Measurements from ENCODE around the gene SV2C.

DNA sequence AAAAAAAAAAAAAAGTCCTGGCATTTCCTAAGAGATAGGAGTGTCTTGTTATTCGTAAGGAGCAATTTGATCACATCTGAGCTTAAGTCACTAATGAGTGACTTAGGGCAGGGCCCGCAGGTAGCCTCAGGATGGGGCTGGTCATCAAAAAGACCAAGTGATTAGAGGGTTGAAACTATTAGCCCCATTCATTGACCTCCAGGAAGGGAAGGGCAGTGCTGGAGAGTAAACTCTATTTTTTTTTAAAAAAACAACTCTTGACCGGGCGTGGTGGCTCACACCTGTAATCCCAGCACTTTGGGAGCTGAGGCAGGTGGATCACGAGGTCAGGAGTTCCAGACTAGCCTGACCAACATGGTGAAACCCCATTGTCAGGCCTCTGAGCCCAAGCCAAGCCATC is 273.7 kb downstream of the SV2C start:
- TF ChIP-seq, protein P1, sequence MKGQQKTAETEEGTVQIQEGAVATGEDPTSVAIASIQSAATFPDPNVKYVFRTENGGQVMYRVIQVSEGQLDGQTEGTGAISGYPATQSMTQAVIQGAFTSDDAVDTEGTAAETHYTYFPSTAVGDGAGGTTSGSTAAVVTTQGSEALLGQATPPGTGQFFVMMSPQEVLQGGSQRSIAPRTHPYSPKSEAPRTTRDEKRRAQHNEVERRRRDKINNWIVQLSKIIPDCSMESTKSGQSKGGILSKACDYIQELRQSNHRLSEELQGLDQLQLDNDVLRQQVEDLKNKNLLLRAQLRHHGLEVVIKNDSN (CRISPR knock-in tag; IDR thresholded peaks at IDR 0.05): no peak
- TF ChIP-seq SP1 (CRISPR knock-in tag; conservative IDR thresholded peaks at IDR 0.05) (no peak), JUN (CRISPR knock-in tag; IDR thresholded peaks at IDR 0.05) (no peak), ZNF121 (CRISPR knock-in tag; IDR thresholded peaks at IDR 0.05) (no peak), ZNF232 (CRISPR knock-in tag; IDR thresholded peaks at IDR 0.05) (no peak), FOXJ3 (CRISPR knock-in tag; IDR thresholded peaks at IDR 0.05; ENCODE audit: borderline replicate concordance) (no peak)
- TF ChIP-seq, protein P2, sequence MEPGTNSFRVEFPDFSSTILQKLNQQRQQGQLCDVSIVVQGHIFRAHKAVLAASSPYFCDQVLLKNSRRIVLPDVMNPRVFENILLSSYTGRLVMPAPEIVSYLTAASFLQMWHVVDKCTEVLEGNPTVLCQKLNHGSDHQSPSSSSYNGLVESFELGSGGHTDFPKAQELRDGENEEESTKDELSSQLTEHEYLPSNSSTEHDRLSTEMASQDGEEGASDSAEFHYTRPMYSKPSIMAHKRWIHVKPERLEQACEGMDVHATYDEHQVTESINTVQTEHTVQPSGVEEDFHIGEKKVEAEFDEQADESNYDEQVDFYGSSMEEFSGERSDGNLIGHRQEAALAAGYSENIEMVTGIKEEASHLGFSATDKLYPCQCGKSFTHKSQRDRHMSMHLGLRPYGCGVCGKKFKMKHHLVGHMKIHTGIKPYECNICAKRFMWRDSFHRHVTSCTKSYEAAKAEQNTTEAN (CRISPR knock-in tag; IDR thresholded peaks at IDR 0.05): no peak
